Measurements from ENCODE around the gene CENPO.

- TF ChIP-seq CTCF (IDR thresholded peaks at IDR 0.05; ENCODE audit: poor library complexity) (no peak), EZH2phosphoT487 (IDR thresholded peaks at IDR 0.05; ENCODE audit: low read depth, severe bottlenecking, unreplicated experiment) (no peak), EZH2 (IDR thresholded peaks at IDR 0.05; ENCODE audit: borderline replicate concordance) (no peak)
These were observed 14.1 kb upstream of the CENPO start for GRCh38 chr2:24779116-24779515.
